Inferior parietal cortex (tissue), 1 donor: ENCODE results near the gene MALT1.
"Not testable (repeated sequence)": the region's sequence is repeated elsewhere in the genome, so short reads cannot be mapped to it uniquely, and the experiment has no call there.

Experiments
- DNase-seq: peaks from one replicate; pipeline ENCODE4 v3.0.0-alpha.2; 2016; ENCODE audit errors: extremely low spot score

The MALT1 gene

DNA sequence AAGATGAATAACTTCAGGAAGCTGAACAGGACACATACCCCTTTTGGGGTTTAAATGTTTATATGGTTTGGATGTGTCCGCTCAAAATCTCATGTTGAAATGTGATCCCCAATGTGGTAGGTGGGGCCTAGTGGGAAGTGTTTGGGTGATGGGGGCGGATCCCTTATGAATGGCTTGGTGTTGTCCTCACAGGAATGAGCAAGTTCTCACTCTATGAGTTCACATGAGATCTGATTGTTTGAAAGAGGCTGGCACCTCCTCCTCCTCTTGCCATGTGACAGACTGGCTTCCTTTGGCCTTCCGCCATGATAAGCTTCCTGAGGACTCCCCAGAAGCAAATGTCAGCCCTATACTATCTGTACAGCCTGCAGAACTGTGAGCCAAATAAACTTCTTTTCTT, 104.8 kb downstream of the MALT1 start:
- DNase-seq, result no peak

DNA sequence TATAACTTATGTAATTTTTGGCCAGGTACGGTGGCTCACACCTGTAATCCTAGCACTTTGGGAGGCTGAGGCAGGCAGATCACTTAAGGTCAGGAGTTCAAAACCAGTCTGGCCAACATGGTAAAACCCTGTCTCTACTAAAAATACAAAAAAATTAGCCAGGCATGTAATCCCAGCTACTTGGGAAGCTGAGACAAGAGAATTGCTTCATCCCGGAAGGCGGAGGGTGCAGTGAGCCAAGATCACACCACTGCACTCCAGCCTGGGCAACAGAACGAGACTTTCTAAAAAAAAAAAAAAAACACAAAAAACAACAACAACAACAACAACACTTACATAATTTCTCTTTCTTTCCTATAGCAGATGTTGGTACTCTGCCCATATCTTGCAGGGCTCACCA, 105.3 kb downstream of the MALT1 start:
- DNase-seq, result not testable (repeated sequence)

DNA sequence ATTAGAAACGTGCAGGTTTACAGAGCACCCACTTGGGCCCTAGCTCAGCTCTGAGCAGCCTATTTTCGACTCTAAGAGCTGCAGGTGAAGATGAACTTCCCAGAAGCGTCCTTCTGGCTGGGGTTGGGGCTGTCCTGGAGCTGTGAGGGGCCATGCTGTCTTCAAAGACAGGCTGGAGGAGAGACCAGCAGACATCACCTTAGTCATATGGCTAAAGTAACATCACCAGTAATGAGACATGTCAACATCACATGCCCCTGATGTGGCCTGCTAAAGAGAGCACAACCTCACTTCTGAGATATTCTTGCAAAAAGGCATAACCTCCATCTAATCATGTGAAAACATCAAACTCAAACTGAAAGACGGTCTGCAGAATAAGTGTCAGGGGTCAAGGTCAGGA, 106.2 kb downstream of the MALT1 start:
- no peak for DNase-seq

DNA sequence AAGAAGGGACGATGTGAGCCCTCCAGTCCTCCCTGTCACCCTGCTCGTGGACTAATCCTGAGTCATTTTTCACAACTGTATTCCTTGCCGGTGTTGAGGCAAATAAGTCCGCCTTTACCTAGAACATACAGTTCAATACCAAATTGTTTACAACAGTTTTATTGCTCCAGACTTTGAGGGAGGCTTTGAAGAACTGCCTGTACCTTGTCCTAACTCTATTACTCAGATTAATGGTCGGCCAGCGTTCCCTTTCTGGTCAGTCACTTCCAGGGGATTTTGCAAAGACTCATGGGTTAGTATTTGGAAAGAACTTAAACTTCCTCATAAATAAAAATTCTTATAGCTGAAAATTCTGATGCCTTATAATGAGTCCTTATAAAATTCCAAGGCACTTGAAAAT, 108.3 kb downstream of the MALT1 start:
- no peak for DNase-seq

DNA sequence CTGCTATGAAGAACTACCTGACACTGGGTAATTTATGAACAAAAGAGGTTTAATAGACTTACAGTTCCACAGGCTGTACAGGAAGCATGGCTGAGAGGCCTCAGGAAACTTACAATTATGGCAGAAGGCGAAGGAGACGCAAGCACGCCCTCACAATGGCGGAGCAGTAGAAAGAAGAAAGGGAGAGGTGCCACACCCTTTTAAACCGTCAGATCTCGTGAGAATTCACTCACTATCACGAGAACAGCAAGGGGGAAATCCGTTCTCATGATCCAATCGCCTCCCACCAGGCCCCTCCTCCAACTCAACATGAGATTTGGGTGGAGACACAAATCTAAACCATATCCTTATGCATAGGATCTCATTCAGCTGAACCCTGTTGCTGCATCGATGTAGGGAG, 108.8 kb downstream of the MALT1 start:
- no peak for DNase-seq

DNA sequence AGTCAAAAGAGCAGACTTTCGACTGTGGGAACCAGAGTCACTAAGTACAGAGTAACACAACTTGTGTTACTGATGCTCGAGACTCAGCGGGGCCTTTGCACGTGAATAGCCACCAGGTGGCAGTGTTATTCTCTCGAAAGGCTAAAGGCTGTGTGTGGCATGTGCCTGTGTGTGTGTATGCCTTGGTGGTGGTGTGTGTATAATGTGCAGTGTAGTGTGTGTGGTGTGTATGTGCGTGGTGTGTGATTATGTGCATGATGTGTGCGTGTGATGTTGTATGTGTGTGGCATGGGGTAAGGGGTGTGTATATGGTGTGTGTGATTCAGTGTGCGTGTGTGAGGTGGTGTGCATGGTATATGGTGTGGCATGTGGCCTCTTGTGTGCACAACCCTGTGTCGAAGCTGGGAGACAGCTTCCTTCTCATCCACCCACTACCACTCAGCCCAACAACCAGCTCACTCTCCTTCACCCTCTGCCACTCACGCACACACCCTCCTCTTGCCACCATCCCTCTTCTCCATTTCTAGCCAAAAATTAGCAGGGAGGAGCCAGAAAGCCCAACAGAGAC, 110.4 kb downstream of the MALT1 start:
- DNase-seq, result peak; percentile 96

DNA sequence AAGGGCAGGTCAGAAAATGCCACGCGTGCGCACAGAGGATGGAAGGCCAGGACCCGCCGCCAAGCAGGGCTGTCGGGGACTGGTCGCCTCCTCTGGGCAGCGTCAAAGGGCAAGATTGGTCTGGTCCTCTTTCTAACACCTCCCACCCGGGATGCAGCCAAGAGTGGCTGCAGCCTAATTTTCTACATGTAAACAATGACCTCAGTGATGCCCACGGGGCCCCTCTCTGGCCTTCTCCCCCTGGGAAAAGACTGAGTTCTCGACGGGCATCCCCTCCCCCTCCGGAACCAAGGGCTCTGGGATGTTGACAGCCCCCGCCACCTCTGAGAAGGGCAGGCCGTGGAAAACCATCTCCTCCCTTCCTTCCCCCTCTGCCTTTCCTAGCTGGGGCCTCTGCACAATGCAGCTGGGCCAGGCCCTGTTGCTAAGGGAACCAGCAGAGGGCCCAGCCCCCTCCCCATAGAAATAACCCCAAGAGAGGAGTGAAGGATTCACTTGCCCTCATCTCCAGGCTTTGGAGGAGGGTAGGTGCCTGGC, 113.4 kb downstream of the MALT1 start:
- no peak for DNase-seq

DNA sequence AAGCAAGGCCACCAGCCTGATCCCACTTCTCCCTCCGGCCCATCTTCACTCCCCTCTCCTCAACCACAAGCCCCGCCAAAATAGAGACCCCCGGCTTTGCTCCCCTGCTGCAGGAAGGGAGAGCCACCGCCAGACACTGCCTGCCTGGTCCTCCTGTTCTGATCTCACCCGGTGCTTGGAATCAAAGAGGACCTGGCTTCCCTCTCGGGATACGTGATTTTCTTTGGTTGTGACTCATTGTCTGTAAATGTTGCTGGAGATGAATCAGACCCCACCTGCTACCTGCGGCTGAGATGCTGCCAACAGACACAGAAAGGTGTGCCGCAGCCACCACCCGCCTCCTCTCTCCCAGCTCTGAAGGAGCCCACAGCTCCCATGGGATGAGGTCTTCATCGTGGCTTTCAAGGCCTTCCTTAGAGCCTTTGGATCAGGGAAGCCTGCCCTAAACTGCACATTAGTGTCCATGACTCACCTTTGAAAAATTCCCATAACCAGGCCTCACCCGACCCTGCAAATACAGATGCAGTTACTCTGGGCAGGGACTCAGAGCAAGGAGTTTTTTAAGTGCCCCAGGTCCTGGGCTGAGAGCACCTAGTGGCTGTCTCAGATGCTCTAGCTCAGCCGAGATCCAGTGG, 114.0 kb downstream of the MALT1 start:
- DNase-seq, result no peak

DNA sequence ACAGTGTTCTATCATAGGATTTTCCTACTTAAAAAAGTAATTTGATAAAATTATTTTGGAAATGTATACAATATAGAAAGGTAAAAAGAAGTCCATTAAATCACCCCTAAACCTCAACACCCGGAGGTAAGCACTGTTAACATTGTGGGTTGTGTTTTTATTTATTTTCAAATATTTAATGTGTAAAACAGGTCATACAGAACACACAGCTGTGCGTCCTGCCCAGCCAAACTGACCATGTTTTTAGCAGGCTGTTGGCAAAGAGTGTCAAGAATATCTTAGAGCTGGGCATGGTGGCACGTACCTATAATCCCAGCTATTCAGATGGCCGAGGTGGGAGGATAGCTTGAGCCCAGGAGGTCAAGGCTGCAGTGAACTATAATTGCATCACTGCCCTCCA, 114.6 kb downstream of the MALT1 start:
- no peak for DNase-seq

DNA sequence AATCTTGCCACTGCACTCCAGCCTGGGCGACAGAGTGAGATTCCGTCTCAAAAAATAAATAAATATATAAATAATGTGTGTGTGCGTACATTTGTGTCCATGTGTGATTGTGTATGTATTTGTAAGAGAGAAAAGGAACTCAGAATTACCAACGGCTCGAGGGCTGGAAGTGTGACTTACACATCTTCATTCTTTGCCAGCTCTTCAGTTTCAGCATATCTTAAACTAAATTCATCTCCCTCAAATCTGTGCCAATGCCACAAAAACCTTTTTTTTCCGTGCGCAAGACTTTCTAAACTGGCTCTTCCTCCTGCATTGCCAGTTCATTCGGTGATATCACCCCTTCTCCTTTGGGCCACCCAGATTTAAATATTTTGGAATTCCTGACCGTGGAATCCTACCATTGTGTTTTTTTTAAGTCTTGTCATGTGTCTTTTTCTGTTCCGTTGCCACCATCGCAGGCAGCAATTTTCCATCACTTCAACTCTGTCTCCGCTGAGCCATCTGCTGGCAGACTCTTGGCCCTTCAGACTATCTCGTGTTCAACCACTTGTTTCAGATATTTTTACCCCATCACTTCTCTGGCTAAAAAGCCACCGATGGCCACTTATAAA, 116.4 kb downstream of the MALT1 start:
- peak; percentile 52 for DNase-seq

DNA sequence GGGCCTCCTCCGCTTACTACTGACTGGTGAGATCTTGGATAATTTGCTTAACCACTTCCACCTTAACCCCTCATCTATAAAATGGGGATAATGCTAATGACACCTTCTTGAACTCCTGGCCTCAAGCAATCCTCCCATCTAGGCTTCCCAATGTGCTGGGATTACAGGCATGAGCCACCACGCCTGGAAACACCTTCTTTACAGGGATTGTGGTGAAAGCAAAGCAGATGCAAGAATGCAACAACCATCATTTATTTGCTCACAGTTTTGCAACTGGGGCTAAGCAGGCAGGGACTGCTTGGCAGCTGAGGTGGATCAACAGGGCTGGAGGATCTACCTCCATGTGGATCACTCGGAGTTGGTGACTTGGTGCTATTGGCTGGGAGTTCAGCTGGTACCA, 117.2 kb downstream of the MALT1 start:
- DNase-seq, result no peak

DNA sequence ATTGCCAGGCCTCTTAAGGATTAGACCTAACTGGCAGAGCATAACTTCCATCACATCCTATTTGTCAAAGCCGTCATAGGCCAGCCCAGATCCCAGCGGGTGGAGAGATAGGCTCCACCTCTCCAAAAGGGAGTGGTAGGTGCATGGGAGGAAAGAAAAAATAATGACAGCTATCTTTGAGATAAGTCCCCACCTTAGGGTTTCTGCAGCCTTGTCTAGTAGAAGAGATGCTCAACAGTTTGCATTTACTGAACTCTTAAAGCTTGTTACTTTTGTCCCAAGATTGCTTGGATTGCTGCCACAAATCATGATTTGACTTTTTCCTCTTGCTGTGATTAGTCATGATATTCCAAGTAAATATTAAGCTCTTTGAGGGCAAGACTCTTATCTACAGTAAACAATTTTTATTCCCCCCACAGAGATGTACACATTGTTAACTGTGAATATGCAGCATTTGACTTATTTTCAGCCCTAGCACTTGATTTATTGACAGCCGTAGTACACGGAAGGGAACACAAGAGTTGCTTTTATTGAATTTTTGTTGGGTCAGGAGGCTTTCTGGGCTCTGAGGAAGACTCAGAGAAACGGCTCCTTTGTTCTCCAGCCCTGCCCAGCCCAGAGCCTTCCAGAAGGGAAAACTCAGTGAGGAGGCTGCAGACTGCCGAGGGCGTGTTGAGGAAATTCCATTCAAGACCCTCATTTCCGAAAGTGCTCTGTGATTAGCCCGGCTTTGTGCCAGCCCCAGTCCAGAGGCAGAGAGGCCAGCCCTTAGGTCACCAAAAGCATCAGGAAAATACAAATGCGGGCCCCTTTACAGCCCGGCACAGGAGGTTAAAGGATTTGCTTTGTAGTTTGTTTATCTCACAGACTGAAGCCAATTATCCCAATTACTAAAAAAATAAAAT, 118.0 kb downstream of the MALT1 start:
- peak; percentile 63 for DNase-seq

DNA sequence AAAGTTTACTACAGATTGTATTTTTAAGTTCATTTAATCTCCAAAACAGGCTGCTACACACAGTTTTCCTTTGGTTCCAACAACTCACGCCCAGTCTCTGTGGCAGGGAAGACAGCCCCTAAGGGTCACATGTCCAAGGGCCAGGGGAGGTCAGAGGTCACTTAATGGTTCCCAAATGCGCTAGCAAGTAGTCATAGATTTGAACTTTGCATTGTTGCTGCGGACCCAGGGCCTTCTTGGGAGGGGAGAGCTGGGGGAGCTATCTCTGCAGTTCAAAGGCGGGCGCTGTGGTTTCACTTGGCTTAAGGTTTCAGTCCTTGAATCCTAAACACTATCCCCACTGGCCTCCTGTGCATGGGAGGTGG, 118.6 kb downstream of the MALT1 start:
- DNase-seq, result no peak

DNA sequence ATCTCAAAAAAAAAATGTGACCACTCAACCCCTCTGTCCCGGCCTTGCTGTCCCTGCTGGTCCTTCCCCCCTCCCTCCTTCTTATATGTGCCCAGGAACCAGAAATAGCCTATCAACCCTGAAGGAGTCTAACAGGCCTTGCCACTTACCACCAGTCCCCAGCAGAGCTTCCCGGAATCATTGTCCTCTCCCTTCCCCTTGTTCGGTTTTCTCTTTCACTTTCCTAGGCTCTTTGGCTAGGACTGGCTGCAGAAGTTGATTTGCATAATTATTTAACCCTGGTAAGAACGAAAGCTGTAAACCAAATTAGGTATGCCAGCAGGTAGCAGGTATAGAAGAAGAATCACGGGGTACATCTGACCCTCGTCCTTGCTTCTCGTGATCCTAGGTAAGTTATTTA, 120.8 kb downstream of the MALT1 start:
- DNase-seq, result no peak

DNA sequence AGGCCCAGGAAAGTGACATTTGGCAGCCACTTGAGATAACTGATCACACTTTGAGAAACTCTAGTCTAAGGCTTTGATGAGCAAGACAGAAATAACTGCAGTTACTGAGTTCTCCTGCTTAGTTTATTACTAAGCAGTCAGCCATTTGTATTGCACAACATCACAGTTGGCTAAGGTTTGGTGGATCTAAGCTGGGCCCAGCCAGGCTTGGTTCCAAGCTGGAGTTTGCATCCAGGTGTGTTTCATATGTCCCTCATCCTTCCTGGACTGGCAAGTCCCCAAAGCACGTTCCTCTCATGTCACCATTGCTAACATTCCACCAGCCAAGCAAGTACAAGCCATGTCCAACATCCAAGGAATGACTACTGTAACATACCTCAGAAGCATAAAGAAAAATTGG, 122.1 kb downstream of the MALT1 start:
- no peak for DNase-seq

DNA sequence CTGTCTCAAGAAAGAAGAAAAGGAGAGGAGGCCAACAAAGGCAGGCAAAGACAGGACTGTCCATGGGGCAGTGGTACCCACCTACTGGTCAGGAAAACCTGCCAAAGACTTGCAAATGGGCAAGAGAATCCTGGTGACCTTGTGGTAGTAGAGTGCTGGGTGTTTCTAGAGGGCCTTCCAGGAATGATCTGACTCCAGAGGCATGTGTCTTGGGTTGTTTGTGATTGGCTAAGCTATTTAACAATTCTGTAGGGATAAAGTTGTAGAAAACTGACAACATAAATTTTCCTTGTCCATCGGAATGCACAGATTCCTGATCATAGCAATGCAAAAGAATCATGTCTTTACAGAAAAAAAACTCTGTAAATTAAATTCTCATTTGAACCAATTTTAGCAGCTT, 125.0 kb downstream of the MALT1 start:
- no peak for DNase-seq

DNA sequence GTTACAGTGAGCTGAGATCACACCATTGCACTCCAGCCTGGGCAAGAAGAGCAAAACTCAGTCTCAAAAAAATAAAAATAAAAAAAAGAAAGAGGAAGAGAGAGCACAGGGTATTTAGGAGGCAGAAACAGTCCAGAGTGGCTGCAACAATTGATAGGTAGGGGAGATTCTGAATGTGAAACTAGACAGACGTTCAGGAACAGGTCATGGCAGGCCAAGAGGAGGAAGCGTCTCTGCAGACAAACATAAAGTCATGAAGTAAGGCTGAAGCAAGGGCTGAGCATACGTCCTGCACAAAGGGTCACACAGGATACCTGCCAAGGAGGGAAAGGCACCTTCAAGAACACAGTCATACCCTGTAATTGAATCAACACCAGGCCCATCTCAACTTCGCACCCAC, 129.3 kb downstream of the MALT1 start:
- DNase-seq, result no peak

DNA sequence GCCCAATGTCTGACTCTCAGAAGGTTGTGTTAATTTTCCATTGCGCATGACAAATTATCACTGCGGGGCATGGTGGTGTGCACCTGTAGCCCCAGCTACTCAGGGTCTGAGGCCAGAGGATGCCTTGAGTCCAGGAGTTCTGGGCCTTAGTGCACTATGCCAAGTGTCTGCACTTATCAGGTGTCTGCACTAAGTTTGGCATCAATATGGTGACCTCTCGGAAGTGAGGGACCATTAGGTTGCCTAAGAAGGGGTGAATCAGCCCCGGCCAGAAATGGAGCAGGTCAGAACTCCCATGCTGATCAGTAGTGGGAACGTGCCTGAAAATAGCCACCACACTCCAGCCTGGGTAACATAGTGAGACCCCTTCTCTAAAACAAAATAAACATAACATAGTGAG, 131.7 kb downstream of the MALT1 start:
- no peak for DNase-seq

DNA sequence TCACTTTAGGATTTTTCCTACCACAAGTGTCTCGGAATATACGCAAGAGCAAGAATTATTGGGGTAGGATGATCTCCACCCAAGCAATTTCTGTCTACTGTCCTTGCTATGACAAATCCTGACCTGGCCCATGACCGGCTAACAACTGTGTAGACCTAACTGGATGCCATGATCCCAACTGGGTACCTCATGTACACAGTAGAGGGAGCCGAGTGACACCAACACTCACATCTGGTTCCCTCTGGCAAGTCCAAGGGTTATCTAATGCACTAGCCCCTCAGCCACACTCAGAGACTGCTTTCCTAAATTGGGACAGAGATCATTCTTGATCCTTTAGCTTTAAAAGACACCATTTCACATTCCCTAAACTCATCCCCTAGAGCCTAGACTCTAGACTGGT, 132.7 kb downstream of the MALT1 start:
- DNase-seq, result no peak
